GM12874 (cell line): ENCODE data around the gene LINC00237.

Experiments used
- CTCF ChIP-seq: IDR thresholded peaks from 2 replicates; pipeline ENCODE4 v1.5.1; 2011; ENCODE audit warnings: low read depth, mild to moderate bottlenecking, control low read depth, low read length, moderate library complexity; ENCODE audit not compliant: insufficient read depth

The LINC00237 gene

DNA sequence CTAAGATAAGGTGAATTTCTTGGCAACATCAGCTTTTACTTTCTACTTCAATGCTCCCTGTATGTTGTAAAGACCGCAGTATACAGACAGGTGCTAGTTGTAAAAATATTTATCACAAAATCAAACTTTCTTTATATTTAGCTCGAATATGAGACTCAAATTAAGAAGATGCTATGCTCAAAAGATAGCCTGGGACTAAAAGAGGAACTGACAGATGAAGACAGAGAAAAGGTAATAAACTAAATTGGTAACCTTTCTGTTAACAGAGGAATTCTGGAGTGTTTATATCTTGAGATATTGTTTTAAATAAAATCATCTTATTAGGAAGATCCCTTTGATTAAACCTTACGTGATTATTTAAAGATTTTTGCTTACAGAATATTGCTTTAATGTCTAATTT is 39.3 kb upstream of the LINC00237 start:
- TF ChIP-seq CTCF = no peak

DNA sequence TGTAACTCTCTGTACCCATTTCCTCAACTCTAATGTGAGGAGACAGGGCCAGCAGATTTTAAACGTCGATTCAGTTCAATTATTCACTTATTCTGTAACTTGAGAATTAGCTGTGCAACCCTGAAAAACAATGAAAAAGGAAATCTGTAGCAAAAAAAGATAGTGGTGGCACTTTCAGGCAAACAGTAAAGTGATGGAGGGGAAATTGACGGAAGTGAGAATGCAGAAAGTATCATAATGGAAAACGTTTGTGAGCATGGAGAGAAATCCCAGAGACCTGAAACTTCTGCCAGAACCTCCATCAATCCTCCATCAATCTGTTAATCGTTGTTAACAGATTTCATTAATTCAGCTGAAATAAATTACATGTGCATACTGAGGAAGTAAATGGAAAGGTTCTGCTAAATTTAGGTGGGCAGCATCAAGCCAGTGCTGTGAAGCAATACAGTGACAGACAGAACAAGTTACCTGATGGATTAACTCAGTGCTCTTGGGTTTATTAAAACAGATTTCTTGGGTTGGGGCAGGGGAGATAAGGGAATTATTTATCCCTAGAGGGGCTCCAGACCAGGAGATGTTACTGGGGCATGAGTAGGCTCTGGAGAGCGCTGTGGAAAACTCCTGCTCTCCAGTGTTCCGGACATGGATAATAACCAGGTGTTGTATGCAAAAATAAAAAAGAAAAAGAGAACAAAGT is 37.2 kb upstream of the LINC00237 start:
- TF ChIP-seq CTCF = no peak

DNA sequence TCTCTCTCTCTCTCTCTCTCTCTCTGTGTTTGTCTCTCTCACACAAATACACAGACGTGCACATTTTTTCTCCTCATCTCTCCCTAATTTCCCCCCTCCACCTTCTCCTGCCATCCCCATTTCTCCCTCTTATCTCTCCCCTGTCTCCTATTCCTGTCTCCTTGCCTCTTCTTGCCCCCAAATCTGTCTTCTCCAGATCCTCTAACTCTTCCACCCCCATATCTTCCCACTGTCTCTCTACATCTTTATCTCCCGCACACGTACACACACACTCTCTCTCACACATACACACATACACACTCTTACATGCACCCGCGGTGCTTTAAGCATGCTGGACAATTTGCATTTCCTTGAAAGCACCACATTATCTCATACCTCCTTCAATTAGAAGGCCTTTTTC is 35.7 kb upstream of the LINC00237 start:
- no peak for TF ChIP-seq CTCF

- TF ChIP-seq CTCF = no peak
These were observed 33.9 kb upstream of the LINC00237 start for GRCh38 chr20:21139881-21140566.

DNA sequence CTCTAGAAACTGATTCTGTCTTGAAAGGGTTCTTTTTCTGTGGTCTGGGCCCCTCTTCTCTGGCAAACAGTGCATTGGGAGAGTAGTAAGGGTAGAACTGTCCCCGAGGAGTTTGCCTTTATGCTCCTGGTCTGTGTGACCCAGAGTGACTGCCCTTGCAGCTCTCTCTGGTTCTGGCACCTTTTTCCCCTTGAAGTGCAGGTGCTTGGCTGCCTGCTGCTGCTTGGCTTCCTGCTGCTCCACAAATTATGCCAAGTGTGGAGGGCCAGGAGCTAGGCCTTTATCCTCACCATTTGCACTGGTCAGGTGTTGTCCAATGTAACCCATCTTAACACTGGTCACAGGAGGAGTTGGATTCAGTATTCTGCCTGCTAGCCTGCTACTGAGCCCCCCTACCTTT is 30.9 kb upstream of the LINC00237 start:
- TF ChIP-seq CTCF = no peak

DNA sequence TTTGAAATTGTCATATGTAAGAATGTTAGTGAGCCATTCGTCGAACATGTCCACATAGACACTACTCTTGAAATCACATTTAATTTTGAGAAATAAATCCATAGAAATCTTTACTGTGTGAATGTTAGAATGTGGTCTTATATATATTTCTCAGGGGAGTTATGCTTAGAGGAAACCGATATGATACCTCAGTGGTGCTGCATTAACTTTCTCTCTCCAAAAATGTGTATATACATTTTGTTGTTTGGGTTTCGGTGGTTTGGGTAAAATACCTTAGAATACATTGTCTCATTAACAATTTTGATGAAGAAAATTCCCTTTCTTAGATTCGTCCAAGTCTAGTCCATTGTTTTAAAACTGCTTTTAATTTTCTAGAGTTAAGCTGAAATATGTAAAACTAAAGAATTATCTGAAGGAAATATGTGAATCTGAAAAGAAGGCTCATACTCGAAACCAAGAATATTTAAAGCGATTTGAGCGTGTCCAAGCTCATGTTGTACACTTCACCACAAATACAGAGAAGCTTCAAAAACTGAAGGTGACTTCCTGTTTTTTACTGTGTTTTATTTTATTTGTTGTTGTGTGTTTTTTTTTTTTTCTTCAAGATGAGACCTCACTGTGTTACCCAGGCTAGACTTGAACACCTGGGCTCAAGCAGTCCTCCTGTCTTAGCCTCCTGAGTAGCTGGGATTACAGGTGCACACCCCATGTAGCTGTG is 30.0 kb upstream of the LINC00237 start:
- TF ChIP-seq CTCF = no peak

GRCh38 chr20:21134883-21135493 is 28.8 kb upstream of the LINC00237 start:
- TF ChIP-seq CTCF = no peak
